ENCODE results near the gene PRIMA1. TPM values are rescaled to one million over a fixed set of nuclear protein-coding genes. Genes with fewer than 3 reads are reported as not detected.

PRIMA1 gene
- total RNA-seq, 1 experiment from 2014 or later: 0.06 TPM

DNA sequence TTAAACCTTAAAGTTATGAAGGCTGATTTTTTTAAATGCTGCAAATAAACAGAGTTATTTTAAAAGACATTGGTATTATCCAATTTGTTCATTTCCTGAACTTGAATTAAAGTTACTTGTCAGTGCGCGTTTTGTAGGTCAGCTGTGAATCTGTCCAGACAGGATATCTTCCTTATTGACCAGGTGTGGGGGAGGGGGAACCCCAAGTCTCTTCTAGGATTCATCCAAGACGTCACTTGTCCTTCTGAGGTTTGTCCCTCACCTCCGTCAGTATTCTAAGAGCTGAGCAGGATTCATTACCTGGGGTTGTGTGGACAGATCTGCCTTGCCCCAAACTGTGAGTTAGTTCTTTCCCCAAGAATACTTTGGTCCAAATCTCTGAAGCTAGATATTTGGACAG is 8.8 kb upstream of the PRIMA1 start:
- DNase-seq (ENCODE audit: low read depth): no peak

DNA sequence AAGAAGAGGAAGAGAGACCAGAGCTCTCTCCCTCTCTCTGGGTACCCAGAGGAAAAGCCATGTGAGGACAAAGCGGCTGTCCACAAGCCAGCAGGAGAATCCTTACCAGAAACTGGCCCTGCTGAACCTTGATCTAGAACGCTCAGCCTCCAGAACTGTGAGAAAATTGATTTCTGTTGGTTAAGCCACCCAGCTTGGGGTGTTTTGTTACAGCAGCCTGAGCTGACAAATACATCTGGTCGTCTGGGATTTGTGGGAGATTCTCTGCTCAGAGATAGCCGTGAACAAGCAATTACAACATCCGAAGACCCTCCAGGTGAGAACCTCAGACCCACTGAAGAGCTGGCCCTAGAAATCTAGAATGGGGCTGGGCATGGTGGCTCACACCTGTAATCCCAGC is 6.5 kb upstream of the PRIMA1 start:
- DNase-seq (ENCODE audit: low read depth): no peak

DNA sequence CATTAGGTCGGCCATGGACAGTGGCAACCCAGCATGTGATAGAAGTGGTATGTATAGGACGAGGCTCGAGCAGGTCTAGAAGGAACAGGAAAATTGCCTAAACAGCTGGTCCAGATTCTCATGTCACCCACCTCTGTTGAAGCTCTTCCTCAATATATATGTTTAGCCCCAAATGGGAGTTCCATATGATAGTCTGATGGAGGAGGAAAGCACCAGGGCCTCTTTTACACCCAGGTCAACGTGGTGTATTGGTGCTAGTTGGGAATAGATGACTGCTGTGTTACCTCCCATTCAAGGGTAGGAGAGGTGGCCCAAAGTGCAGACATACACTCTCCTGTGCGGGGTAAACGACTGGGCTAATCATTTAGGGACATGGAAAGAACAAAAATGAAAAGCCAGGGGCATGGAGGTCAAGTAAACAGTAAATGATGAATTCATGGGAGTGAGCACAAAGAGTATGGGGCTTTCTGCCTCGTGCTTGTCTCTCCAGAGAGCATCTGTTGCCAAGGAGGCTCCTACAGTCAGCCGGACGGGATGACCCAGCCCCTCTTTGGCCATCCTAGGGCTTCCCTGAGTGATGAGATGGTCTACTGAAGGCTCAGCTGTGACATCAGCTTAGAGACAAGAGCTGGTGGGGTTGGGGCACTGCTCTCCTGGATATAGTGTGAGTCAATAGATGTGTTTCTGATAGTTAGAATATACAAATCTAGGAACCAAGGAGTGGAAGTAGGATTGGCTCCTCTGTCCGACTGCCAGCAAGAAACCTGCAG is 5.5 kb upstream of the PRIMA1 start:
- DNase-seq (ENCODE audit: low read depth): no peak

DNA sequence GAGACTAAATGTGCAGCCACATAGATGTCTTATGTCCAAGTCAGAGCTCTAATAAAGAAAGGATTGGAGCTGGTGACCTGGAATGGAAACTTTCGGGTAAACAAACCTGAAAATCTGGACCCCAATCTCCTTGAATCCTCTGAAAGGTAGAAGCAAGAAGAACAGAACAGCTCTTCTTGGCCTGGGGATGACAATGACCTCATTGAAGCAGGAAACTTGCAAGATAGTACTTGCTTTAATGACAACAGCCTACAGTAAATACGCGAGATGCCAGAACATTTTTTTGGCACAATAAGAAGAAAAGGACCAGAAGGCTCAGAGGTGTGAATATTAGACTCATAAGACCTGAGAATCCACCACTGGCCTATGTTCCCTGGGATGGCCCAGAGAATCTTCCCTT is 4.1 kb upstream of the PRIMA1 start:
- DNase-seq (ENCODE audit: low read depth): no peak

DNA sequence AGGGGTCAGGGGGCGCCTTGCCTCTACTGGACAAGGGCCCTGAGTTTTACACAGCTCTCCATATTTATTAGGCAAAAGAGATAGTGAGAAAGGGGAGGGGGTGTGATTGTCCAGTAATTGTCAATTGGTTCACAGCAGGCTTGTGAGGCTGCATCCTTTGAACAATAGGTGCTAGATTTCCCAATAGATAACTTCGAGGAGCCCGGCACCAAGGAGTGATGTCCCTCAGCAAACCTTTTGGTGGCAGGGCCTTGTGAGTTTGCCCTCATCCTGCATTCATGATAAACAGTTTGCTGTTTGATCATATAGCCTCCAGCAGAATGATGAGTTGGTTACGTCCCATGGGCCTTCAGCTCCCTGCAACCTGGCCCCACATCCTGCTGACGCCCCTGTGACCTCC is 2.7 kb upstream of the PRIMA1 start:
- no peak for DNase-seq (ENCODE audit: low read depth)

DNA sequence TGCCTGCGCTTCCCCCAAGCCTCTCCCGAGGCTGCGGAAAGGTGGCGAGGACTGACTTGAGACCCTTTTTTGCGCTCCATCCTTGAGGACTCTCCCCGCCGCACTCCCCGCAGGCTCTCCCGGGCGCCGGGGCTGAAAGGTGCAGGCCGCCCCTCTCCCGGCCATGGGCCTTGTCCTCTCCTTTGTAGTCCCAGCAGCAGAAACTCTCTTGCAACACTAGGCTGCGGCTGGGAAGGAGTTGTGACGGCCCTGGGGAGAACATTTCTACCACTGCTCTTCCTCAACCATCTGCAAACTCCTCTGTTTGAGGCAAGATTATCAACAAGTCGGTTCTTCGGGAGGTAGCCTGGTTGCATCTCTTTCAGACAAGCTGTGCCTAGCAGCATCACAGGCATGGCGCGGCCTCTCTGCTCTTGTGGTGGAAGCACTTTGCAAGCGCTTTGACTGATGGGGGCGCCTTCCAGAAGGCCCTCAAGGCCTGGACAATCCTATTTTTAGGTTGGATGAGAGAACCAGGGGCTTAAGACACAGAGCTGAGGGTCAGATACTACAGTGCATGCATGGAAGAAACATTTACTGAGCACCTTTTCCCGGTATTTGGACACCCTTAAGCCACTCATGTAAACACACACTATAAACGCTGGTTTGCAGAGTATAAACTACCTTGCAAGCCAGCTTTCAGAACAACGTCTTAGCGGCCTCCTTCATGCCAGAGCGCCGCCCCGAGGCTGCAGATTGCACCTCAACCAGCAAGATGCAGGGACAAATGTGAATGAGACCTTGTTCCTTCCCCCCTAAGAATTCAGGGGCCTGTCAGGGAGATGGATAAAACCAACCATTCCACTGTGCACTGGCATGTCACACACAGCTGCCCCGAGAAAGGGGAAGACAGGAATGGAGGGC is 1.2 kb upstream of the PRIMA1 start:
- DNase-seq (ENCODE audit: low read depth): peak; percentile 22

DNA sequence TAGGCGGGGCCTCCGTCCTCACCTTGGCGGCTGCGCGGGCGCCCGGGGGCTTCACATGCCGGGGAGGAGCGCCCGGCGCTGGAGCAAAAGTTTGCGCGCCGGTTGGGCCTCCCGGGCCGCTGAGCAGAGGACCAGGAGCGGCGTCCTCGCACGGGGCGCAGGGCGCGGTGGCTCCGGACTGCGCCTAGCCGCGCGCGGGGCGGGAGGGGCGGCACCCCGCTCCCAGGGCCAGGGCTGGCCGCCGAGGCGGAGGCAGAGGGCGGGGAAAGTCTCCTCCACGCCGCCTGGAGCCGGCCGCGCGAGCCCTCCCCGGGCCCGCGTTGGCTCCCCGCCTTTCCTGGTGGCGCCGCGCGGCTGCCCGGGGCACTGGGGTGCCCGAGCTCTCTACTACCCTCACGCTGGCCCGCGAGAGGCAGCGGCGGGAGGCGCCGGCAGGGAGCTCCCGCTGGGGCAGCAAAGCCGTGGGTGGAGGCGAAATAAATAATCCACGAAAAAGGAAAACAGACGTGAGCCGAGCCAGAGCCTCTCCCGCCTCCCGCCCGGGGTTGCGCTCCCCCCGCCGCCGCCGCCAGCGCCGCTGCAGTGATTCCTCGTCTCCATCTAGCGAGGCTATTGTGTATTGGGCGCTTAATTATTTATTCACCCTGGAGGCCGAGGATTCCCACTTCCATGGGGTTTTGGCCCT is 400 bp upstream of the PRIMA1 start:
- DNase-seq (ENCODE audit: low read depth): peak; percentile 65

DNA sequence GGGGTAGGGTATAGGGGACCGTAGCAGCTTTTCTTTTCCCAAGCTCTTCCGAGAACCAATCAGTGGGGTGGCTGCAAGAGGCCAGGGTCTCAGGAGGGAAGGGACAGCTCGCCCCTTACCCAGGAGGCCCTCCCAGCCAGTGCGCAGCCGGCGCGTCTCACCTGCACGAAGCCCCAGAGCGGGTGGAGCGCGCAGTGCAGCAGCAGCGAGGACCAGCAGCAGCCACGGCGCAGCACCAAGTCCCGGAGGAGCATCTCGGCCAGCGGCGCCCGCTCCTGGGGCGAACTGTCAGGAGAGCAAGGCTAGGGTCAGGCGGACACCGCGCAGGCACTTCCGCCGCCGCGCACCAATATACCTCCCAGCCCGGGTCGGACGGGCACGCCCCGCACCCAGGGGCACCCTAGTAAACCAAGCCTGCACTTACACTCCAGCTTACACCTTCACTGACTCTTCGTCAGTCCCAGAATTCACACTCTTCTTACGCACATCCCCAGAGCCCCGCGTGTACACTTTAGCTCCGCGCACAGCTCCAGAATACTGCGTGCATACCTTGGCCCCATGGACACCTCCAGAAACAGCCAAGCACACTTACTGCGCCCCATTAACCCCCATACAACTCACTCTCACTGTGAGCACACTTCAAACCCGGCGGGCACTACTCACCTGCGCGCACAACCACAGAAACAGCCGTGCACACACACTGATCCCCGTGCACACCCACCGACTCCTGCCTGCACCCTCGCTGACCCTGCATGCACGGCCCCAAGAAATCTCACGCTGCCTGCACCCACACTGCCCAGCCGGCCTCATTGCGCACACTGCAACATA is 606 bp downstream of the PRIMA1 start:
- DNase-seq (ENCODE audit: low read depth): no peak

DNA sequence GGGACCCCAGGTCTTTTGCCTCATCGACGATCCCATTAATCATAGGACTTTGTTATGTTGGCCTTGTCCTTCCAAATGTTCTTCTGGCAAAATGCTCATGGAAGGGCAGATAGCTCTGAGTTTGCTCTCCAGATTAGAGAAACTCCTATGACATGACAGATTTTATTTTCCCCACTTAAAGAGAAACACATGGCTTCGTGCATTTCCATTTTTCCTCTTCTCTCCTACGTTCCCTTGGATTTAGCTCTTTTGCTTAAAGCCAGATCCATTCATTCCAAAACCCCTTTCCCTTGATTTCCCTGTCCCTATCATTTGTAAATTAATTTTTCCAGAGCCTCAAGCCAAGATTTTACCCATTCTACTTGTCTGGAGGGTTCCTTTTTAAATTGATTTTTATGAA is 2.9 kb downstream of the PRIMA1 start:
- no peak for DNase-seq (ENCODE audit: low read depth)

DNA sequence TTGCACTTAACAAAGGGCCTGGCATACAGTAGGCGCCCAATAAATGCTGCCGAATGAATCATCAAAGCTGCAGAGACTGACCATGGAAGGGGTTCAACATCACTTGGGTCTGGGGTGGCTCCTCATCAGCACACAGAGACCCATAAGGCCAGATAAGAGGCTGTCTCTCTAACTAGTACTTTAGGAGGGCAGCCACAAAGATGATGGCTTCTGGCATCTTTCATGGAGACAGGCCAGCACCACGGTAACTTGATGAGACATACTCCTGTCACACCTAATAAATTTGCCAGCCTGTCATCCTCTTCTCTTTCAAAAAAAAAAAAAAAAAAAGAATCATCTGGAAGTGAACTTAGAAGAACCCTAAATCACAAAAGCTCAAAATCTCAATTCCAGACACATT is 3.4 kb downstream of the PRIMA1 start:
- no peak for DNase-seq (ENCODE audit: low read depth)

DNA sequence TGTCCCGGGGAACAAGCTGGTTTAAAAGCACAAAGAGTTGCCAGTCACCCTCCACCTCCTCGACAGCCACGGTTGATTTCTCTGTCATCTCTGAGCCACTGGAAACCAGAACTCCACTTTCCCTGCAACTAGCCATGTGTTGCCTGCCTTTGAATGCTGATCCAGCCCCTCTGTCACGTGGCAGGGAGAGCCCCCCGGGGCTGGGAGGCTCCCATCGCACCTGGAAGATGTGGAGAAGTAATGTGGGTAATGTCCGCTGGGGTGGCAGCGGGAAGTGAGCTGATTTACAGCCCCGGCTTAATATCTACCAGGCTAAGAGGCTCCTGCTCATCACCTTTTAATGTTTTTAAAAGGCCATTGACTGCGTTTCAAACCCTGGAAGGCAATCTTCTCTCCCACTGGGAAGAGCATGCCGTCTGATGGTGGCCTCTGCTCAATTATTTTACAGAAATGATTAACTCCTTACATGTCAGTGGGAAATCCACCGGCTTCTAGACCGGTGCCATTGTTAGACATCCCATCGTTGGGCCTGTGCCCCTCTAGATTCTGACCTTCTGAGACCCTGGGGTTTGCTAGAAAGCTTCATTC is 7.4 kb downstream of the PRIMA1 start:
- DNase-seq (ENCODE audit: low read depth): no peak

DNA sequence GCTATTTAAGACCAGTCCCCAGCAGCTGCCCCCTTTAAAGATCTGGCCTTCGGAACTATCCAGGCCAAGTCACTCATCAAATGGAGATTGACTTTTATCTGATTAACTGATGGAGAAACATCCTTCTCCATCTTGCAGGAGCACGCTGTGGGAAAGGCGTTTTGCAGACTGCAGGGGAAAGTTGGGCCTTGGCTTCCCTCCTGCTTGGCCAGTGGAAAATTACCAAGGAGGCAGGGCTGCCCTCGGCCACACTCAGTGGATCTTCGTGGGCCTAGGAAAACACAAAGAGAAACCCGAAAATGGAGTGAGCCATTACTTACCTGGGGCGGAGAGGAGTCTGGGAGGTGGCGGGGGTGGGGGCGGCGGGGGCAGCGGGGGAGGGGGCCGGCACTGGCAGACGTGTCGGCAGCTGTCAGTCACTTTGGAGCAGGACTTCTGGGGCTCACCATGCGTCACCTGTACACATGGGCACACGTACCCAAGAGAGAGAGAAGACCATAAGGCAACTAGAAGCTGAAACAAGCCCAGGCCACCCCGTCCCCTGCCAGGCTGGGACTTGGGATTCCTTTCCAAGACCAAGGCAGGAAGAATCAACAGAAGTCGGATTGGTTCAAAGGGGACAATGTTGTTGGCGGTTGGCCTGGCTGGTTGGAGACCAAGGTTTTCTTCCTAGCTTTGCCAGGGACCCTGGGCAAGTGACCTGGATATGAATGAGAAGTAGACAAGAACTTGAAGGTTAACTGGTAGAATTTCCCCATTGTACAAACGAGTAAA is 9.2 kb downstream of the PRIMA1 start:
- no peak for DNase-seq (ENCODE audit: low read depth)

DNA sequence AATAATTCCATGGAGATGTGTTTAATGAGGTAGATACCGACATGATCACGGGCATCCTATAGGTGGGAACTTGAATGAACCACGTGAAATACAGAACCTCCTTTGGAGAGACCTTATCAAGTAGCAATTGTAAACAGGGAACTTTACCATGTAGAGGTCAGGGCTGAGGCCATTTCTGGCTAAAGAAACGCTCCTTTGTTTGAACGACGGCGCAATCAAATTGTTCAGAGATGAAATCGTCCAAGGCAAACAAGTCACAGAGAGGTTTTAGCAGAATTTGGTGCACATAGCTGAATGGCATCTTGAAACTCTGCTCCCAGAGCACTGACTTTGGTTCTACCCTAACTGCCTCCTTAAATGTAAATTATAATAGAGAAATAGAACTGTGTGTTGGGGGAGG is 9.8 kb downstream of the PRIMA1 start:
- no peak for DNase-seq (ENCODE audit: low read depth)

DNA sequence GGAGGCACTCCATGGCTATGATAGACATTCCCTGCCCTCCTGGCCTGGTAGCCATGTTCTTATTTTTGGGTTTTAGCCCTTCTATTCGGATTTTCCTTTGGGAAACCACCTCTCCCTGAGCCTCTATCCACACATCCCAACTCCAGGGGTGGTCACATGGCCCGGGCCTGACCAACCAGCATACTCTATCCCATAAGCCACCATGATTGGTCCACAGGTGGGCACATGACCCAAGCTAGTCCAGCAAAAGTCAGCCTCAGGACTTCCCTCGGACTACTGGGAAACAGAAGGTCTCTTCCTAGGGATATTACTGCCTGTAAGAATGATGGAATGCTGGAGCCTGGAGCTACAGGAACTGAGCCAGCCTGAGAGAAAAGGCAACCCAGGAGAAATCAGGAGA is 12.5 kb downstream of the PRIMA1 start:
- DNase-seq (ENCODE audit: low read depth): no peak

DNA sequence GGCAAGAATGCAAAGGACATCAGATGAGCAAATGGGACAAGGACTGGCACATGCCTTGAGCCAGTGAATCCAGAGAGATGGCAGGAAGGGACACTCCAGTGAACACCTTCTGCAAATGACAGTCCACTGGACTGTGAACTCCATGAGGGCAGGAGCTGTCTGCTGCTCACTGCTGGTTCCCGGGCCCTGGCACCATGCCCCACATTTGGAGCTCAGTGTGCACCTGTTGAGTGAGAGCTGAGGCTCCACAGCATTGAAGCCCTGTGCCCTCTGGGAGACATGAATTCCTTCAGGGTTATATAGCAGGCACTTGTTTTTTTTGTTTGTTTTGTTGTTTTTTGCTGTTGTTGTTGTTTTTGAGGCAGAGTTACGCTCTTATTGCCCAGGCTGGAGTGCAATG is 13.1 kb downstream of the PRIMA1 start:
- no peak for DNase-seq (ENCODE audit: low read depth)

DNA sequence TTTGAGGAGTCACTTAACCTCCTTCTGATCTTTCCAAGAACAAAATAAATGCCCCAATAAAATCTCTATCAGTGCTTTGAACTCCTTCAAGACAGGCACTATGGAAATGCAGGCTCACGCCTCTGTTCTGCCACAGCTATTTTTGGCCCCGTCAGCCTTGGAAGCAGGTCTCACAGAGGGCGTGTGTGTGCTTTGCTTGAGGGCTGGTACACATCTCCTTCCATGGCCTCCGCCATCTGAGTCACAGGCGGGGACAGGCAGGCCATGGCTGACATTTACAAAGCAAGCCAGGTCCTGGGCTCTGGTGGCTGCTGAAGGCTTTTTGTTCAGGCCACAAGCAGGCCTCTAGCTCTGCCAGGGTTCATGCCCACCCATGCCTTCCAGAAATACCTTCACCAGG is 16.0 kb downstream of the PRIMA1 start:
- no peak for DNase-seq (ENCODE audit: low read depth)

DNA sequence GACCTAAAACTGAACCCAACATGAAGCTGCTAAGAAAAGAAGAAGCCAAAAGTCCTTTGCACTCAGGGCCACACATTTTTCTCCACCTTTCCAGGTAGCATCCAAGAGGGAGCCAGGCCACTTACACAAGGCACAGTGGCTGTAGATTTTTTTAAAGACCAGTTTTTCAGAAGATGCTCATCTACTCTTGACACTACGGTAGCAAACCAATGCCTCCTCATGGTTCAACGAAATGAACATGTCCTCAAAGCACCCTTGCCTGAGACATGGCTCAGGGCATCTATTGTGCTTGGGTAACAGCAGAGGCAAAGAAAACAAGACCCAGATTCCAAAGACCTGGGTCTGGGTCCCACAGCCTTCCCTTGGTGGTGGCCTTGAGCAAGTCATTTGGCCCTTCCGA is 22.3 kb downstream of the PRIMA1 start:
- no peak for DNase-seq (ENCODE audit: low read depth)

DNA sequence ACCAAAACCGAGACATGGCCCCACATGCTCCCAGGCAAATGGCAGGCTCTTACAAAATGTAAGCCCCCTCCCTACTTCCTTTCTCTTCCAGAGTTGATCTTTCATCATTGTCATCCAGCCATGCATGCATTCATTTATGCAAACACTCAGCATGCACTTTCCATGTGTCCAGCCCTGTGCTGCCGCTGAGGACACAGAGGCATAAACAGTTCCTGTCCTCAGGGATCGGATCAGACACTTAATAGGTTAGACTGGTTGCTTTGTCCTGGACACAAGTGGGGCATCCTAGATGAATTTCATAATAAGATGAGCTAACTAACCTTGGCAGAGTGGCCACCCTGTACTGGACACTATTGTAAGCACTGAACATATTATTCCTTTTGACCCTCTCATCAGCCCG is 23.1 kb downstream of the PRIMA1 start:
- DNase-seq (ENCODE audit: low read depth): no peak

DNA sequence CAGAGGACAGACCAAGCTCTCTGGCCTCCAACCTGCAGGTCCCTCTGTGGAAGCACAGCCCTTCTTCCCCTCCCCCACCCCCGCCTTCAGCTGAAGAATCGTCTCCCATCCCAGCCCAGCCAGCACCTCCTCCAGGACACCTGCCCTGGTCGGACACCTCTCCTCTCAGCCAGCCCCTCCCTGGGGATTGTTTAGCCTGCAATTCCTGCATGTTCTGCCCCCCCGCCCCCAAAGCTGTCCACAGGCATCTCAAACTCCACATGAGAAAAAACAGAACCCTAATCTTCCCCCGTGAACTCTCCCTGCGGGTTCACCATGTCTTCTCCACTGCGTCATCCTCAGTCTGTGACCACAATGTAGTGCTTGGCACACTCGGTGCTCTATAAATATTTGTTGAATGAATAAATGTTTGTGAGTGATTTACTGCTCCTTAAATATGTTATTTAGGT is 24.1 kb downstream of the PRIMA1 start:
- peak; percentile 78 for DNase-seq (ENCODE audit: low read depth)

DNA sequence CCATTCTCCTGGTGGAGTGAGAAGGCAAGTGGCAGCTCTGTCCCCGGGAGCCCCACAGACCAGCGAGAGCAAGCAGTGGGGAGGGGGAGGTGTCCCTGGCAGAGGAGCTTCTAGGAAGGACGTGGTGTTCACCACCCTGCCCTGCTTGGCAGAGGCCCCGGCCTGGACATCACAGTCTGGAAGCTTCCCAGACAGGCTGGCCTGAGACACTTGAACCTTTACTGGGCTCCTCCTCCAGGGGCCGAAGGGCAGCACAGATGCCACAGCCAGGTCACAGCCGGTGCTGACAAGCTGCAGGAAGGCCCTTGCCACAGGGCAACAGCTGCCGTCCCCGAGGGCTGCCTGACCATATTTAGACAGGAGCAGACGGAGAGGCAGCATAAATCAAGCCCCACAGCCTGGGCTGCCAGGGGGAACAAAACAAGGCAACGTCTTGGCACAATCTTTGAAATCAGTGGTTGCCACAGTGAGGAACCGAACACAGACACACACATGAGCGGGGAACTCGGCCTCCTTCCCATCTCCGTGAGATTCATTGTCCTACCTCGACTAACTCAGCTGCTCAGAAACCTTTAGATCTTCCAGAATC is 28.5 kb downstream of the PRIMA1 start:
- DNase-seq (ENCODE audit: low read depth): no peak

Measured in Daoy (cell line).